Chondrocyte (in vitro differentiated cells): ENCODE results near the gene NCOA1. TPM values are rescaled to one million over a fixed set of nuclear protein-coding genes. Genes with fewer than 3 reads are reported as not detected.
A peak's percentile ranks its signal among the peaks of the same experiment; 100 is the strongest.

Source experiments
- DNase-seq: peaks from one replicate; pipeline ENCODE4 v3.0.0; 2021; ENCODE audit warnings: mixed read lengths, low spot score
- H3K27ac Mint-ChIP-seq: one replicate; pipeline ENCODE4 v1.8.0; 2021; ENCODE audit warnings: mild to moderate bottlenecking, moderate library complexity, mixed read lengths; ENCODE audit not compliant: unreplicated experiment
- H3K27me3 Mint-ChIP-seq: 2 replicates; pipeline ENCODE4 v1.8.0; 2021; ENCODE audit warnings: low read depth, mixed read lengths
- H3K36me3 Mint-ChIP-seq: 2 replicates; pipeline ENCODE4 v1.8.0; 2021; ENCODE audit warnings: low read depth, mixed read lengths
- H3K4me1 Mint-ChIP-seq: 2 replicates; pipeline ENCODE4 v1.8.0; 2021; ENCODE audit warnings: low read depth, mild to moderate bottlenecking, mixed read lengths
- H3K4me3 Mint-ChIP-seq: one replicate; pipeline ENCODE4 v1.8.0; 2021; ENCODE audit warnings: mild to moderate bottlenecking, moderate library complexity, mixed read lengths; ENCODE audit not compliant: unreplicated experiment
- H3K9me3 Mint-ChIP-seq: 2 replicates; pipeline ENCODE4 v1.8.0; 2021; ENCODE audit warnings: low read depth, mixed read lengths
- CTCF ChIP-seq: fragments of 200-600 bp; sonication (generic); IDR thresholded peaks from 2 replicates; pipeline ENCODE4 v1.5.0; 2021; ENCODE audit warnings: antibody characterized with exemption, mild to moderate bottlenecking, moderate library complexity
- total RNA-seq: library from RNA; stranded (reverse); gene quantifications from 3 replicates; pipeline ENCODE4 v1.2.1, GENCODE V29; 2021

The NCOA1 gene
- total RNA-seq, 1 donor from 2014 or later = 20.3 TPM

DNA sequence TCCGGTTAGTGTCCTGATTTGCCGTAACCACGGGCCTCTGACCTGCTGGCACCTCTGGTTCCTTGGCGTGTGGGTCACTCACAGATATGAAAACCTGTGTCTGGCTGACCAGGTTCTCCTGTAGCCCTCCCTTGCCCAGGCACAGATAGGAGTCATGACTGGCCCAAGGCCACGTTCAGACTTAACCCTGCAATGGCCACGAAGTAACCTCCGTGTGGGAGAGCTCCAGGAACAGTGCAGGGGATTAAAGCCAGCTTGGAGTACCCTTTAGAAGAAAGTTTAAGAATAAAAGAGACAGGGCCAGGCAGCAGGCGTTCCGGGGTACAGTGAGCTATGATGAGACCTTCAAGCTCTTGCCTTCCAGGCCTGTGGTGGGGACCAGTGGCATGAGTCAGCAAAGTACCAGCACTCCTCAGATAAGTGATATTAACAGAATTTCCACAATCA, 327.7 kb downstream of the NCOA1 start:
- no peaks in the 10 kb centered on the region for H3K27me3 Mint-ChIP-seq
- peak; percentile 54 for DNase-seq
- H3K4me1 Mint-ChIP-seq = peaks cover 14% of the 10 kb centered on the region
- peaks cover 21% of the 10 kb centered on the region for H3K36me3 Mint-ChIP-seq
- no peak for TF ChIP-seq CTCF
- H3K9me3 Mint-ChIP-seq = no peaks in the 10 kb centered on the region
- no peak overlapping the region for H3K27ac Mint-ChIP-seq
- no peak overlapping the region for H3K4me3 Mint-ChIP-seq

DNA sequence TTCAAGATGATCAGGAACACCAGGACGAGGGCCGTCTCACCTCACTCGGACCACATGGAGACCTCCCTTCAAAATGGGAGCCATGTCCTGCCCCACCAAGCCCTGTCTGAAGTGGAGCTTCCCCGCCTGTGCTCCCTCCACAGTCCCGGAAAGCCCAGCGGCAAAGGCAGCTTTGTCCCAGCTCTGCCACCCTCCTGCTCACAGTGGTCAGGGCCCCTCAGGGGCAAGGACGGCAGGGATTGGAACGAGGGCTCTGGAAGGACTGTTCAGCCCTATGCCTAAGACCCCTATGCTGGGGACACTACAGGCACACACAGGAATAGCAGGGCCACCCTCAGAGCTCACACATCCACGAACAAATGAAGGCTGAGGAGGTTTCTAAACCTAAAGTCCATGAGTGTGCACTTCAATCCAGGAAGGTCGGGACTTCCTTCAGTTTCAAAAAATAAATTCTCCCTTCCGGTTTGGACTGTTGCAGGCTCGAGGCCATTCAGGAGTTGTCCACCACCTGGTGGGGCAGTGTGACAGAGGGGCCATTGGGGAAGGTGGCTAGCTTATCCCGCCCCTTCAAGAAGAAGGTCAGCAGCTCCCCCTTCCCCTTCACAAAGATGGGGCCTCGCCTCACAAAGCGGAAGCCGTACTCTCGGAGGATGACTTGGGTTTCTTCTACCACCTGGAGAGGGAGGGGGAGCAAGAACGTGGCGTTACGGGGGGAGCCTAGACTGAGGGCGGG, 328.6 kb downstream of the NCOA1 start:
- Mint-ChIP-seq H3K36me3 (peaks cover 21% of the 10 kb centered on the region), H3K9me3 (no peaks in the 10 kb centered on the region), H3K4me1 (peaks cover 14% of the 10 kb centered on the region), H3K27me3 (no peaks in the 10 kb centered on the region), H3K4me3 (no peak overlapping the region), H3K27ac (no peak overlapping the region)
- peak; percentile 81 for DNase-seq
- no peak for TF ChIP-seq CTCF

GRCh38 chr2:24820175-24820513, 329.1 kb downstream of the NCOA1 start:
- H3K36me3 Mint-ChIP-seq = peaks cover 21% of the 10 kb centered on the region
- peaks cover 14% of the 10 kb centered on the region for H3K4me1 Mint-ChIP-seq
- TF ChIP-seq CTCF = no peak
- H3K4me3 Mint-ChIP-seq = no peak overlapping the region
- peak; percentile 63 for DNase-seq
- H3K27me3 Mint-ChIP-seq = no peaks in the 10 kb centered on the region
- no peak overlapping the region for H3K27ac Mint-ChIP-seq
- H3K9me3 Mint-ChIP-seq = no peaks in the 10 kb centered on the region

Other genes starting within 250 kb of the NCOA1 start
- gene ITSN2, start 130.7 kb upstream of the NCOA1 start, total RNA-seq = 26.6 to 30.2 TPM (median 28.6 TPM) in 3 replicates